Heart left ventricle (tissue), 13 donors: ENCODE results near the gene DCDC1.

Source experiments
- CTCF ChIP-seq, 12 donors: fragments of 200-600 bp; sonication (generic) in 4 of 12; IDR thresholded peaks; one replicate each; pipeline versions ENCODE4 v1.5.0 to v1.8.0; 2018 to 2022; ENCODE audit warnings: antibody characterized with exemption in 12 of 12, mild to moderate bottlenecking in 5 of 12
- POLR2A ChIP-seq, 2 donors: fragments of 450-650 bp; IDR thresholded peaks; one replicate each; pipeline ENCODE4 v1.6.1; 2017; ENCODE audit warnings: antibody characterized with exemption in 2 of 2, mild to moderate bottlenecking in 2 of 2, moderate library complexity in 2 of 2
- donor health status: ischemic (EF 13 %, LVEDD 7.1; RV severe dilation, severe dysfunction).
- donor health status: DM: no; HTN: yes; CAD: no.
- donor health status: DM: no; HTN: no; CAD: no.
- donor health status: ischemic (EF 25% LVEDD 6.9; RV normal size, moderate dysfunction).
- donor health status: ischemic (EF 25% LVEDD 5.7; RV mildly dilated, moderate dysfunction).
- donor health status: ischemic (EF 35%, LVEDD 5.7; RV mildly dilated, moderate dysfunction).
- donor health status: nonischemic (EF 11% LVEDD 7.7; RV severe dilation, severe dysfunction).
- donor health status: DM: yes; HTN: yes; CAD: no.
- donor health status: PGD.
- donor health status: ischemic (EF 29% LVEDD 5.4; RV normal size, mild dysfunction).
- donor health status: nonischemic (EF 23%, LVEDD 6.1; RV moderate dilation, normal function).

DNA sequence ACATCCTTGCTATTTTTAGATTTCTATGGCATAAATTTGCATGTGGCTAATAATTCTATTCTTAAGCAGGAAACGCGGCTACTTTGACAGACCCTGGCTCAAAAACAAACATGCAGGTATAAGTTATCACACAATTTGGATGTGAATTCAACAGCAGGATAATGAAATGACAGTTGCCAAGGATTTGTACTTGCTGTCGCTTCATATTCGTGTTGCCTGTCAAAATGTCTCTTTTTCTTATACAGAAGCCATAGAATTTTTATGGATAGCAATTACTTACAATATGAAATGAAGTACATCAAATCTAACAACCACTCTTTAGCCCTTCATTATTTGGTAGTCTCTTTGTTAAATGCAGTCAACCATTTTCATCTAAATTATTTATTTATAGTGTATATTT is 46.4 kb downstream of the DCDC1 start:
- TF ChIP-seq CTCF (IDR thresholded peaks at IDR 0.05) = no peak
- TF ChIP-seq POLR2A (IDR thresholded peaks at IDR 0.05) = no peak
